HepG2 (cell line): ENCODE results near the gene PRMT6. TPM values are rescaled to one million over a fixed set of nuclear protein-coding genes. Genes with fewer than 3 reads are reported as not detected.

Experiments used
- ATAC-seq: fragments of 200-7000 bp; cut with Tn5 transposase; 3 replicates; pipeline ENCODE4 v1.9.1; 2020; ENCODE audit warnings: mild to moderate bottlenecking, moderate library complexity
- BruUV-seq: library from RNA; stranded (reverse); fragments of 400-500 nt; replicated peaks from 2 replicates; lab custom pipeline; 2021; lab: Mats Ljungman, UMichigan
- CTCF ChIA-PET: fragments of 300-600 bp; formaldehyde crosslinking; extraction: SDS; loops from one replicate; lab custom pipeline; 2021; ENCODE audit warnings: low total read pairs, inconsistent platforms, low intra/inter-chr PET ratio; lab: Yijun Ruan, JAX
- POLR2A ChIA-PET: fragments of 350-600 bp; sonication (Branson Sonifier 250); formaldehyde crosslinking; loops from one replicate; lab custom pipeline; 2020; ENCODE audit warnings: antibody characterized with exemption, inconsistent platforms; lab: Yijun Ruan, JAX
- DNase-seq: peaks from one replicate; pipeline ENCODE4 v3.0.0-alpha.2; 2015; ENCODE audit warnings: low spot score
- FAIRE-seq: peaks from 3 replicates; lab custom pipeline; 2011; peaks lifted over from hg19 to GRCh38; lab: Jason Lieb, UNC
- H2AFZ ChIP-seq: one replicate; pipeline ENCODE4 v1.6.1; 2011; ENCODE audit warnings: low read length, inconsistent platforms
- H3K27ac ChIP-seq: fragments of 300-600 bp; 3 replicates; pipeline ENCODE4 v1.8.0; 2011; ENCODE audit warnings: mixed run types, mild to moderate bottlenecking, mixed read lengths, low read length, inconsistent platforms; ENCODE audit not compliant: insufficient read depth; ENCODE audit errors: extremely low read length
- H3K27me3 ChIP-seq, 2 experiments: fragments of 200-600 bp in 1 of 2; 2 replicates in 1 of 2; 3 replicates in 1 of 2; pipeline versions ENCODE4 v1.6.0 to v1.8.0; 2011; ENCODE audit warnings: low read length in 2 of 2, mild to moderate bottlenecking in 2 of 2, moderate library complexity in 2 of 2, inconsistent platforms in 1 of 2; ENCODE audit not compliant: insufficient read depth in 2 of 2, control insufficient read depth in 1 of 2
- H3K36me3 ChIP-seq, 2 experiments: fragments of 200-600 bp in 1 of 2; replicated peaks in 1 of 2; 2 replicates in 1 of 2; 3 replicates in 1 of 2; pipeline versions ENCODE4 v1.5.1 to v1.8.0; 2011; ENCODE audit warnings: low read length in 2 of 2, inconsistent platforms in 1 of 2; ENCODE audit not compliant: insufficient read depth in 2 of 2, control insufficient read depth in 1 of 2
- H3K4me1 ChIP-seq: 2 replicates; pipeline ENCODE4 v1.5.1; 2012; ENCODE audit warnings: low read length, inconsistent platforms; ENCODE audit not compliant: insufficient read depth
- H3K4me2 ChIP-seq: 2 replicates; pipeline ENCODE4 v1.6.0; 2011; ENCODE audit warnings: low read depth, low read length, inconsistent platforms
- H3K4me3 ChIP-seq, 3 experiments: fragments of 200-600 bp in 1 of 3; sonication (generic), shearing (Covaris generic) in 1 of 3; replicated peaks in 1 of 3; 2 replicates each; pipeline ENCODE4 v1.5.1; 2011 to 2016; ENCODE audit warnings: low read length in 3 of 3, inconsistent platforms in 2 of 3, low read depth in 2 of 3, mild to moderate bottlenecking in 2 of 3, control low read depth in 1 of 3, mixed read lengths in 1 of 3; ENCODE audit not compliant: insufficient read depth in 1 of 3
- H3K79me2 ChIP-seq: one replicate; pipeline ENCODE4 v1.6.1; 2011; ENCODE audit warnings: low read length, inconsistent platforms; ENCODE audit not compliant: insufficient read depth
- H3K9ac ChIP-seq: 2 replicates; pipeline ENCODE4 v1.6.0; 2011; ENCODE audit warnings: mild to moderate bottlenecking, low read depth, low read length, inconsistent platforms; ENCODE audit not compliant: insufficient read depth
- H3K9me3 ChIP-seq: 2 replicates; pipeline ENCODE4 v1.5.1; 2012; ENCODE audit warnings: mild to moderate bottlenecking, low read length
- H4K20me1 ChIP-seq: 2 replicates; pipeline ENCODE4 v1.6.0; 2011; ENCODE audit warnings: inconsistent platforms, mild to moderate bottlenecking, low read length, moderate library complexity; ENCODE audit not compliant: insufficient read depth
- MIER2 ChIP-seq: IDR thresholded peaks from 2 replicates; pipeline ENCODE4 v1.6.1; 2016; ENCODE audit warnings: missing biosample characterization, missing genetic modification reagents
- MXI1 ChIP-seq: IDR thresholded peaks from 3 replicates; pipeline ENCODE4 v1.6.1; 2012; ENCODE audit warnings: low read depth, low read length, inconsistent platforms, borderline replicate concordance
- NFIC ChIP-seq: IDR thresholded peaks from 2 replicates; pipeline ENCODE4 v1.6.1; 2012; ENCODE audit warnings: mild to moderate bottlenecking, low read length, inconsistent platforms
- PPARG ChIP-seq: conservative IDR thresholded peaks from 2 replicates; pipeline ENCODE4 v1.6.1; 2016; ENCODE audit warnings: missing biosample characterization, missing genetic modification reagents
- ZBTB21 ChIP-seq: sonication (generic); formaldehyde crosslinking; IDR thresholded peaks from 2 replicates; pipeline ENCODE4 v1.4.0; 2020; ENCODE audit warnings: missing genetic modification reagents
- ZBTB4 ChIP-seq: sonication (generic); formaldehyde crosslinking; IDR thresholded peaks from 2 replicates; pipeline ENCODE4 v1.4.0; 2020; ENCODE audit warnings: missing genetic modification reagents, mild to moderate bottlenecking, borderline replicate concordance
- ZNF747 ChIP-seq: sonication (generic); formaldehyde crosslinking; IDR thresholded peaks from 2 replicates; pipeline ENCODE4 v1.8.1; 2023; ENCODE audit warnings: missing genetic modification reagents, mild to moderate bottlenecking, borderline replicate concordance
- ZSCAN22 ChIP-seq: sonication (generic); formaldehyde crosslinking; IDR thresholded peaks from 2 replicates; pipeline ENCODE4 v1.4.0; 2020; ENCODE audit warnings: mild to moderate bottlenecking, missing genetic modification reagents
- WGBS: methylation state at CpG from one replicate; pipeline ENCODE4 v1.1.6; 2017; ENCODE audit warnings: low lambda C conversion rate; 5-methylcytosine and 5-hydroxymethylcytosine counted together
- in situ Hi-C: cut with HindIII; loops from 2 replicates; pipeline ENCODE4 v1.10.0; 2017; ENCODE audit warnings: low pct_unique_long_range_greater_than_20kb; ENCODE audit not compliant: extremely low pct_ligation_motif_present
- intact Hi-C: fragments of 100-400 bp; cut with micrococcal nuclease; formaldehyde crosslinking; loops from one replicate; pipeline ENCODE4 v1.10.0; 2022; ENCODE audit not compliant: unreplicated experiment
- polyA plus RNA-seq, 8 experiments: library from polyadenylated mRNA; depleted of rRNA in 3 of 8; stranded (reverse) in 7 of 8; unstranded in 1 of 8; fragments of >200 nt; fragmentation: Illumina TruSeq in 4 of 8; extraction: Trizol in 4 of 8; gene quantifications; 2 replicates each; pipeline versions ENCODE4 v1.2.1 to v1.2.3, GENCODE V29; 2011 to 2016; ENCODE audit warnings: low read depth in 4 of 8, missing spikeins in 1 of 8, mixed read lengths in 1 of 8; ENCODE audit not compliant: insufficient read depth in 1 of 8
- total RNA-seq, 5 experiments: library from RNA; depleted of rRNA; stranded (reverse); fragments of >200 nt; fragmentation: Illumina TruSeq; extraction: Trizol; gene quantifications; 2 replicates each; pipeline ENCODE4 v1.2.3, GENCODE V29; 2016; ENCODE audit warnings: low read depth in 1 of 5

The PRMT6 gene
- total and polyA plus RNA-seq, 2 of the 13 experiments (the other 11 are each of a cell fraction or from before 2014, with no cell fraction given), result 8.1 to 15.8 TPM

DNA sequence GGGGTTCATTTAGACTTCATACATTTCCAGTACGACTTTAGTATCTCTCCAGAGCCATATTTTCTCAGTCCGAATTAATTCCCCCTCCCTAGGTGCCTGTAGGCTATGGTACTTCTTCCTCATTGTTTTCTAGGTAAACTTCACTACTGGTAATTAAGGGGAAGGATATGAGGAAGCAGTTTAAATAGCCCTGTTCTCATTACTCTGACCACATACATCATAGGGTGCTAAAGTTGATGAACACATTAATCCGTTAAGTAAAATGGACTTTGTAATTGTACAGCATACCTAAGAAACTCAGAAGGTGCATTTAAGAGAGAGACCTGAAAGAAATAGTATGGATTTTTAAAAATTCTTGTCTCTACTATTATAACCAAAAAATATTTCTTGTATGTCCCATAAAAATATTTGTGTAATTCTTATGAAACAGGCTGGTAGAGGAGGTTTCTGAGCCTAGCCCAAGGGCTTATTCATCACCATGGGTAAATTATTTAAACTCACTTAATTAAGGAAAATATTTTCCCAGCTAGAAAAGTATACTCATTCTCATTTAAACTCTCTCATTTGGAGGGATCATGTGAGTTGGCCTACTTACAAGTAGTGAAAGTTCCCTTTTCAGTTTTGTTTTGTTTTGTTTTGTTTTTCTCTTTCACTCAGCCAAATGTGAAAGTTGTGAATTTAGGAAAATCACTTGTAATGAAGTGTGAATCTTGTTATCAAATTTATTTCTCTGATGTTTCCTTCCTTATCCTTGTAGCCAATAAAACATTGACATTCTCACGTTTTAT lies 2.0 kb downstream of the PRMT6 start (continued):
- no peak for TF ChIP-seq ZBTB4
- TF ChIP-seq, all 625 proteins: peak for 0

DNA sequence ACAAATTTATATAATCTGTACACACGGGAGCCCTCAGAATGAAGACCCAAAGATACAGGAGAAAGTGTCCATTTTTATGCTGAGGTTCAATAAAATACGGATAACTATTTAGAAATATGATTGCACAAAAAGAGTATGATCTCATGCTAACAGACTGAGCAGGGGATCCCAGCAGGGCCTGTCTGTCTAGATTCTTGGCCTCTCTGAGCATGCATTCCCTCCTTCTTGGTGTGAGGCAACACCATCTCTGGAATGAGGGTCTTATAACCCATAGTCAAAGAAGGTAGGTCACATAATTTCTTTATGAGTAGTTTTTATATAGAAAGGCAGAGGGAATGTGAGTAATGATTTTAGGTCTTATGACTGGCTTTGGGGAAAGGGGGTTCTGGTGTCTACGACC lies 5.4 kb downstream of the PRMT6 start:
- no peaks in the 10 kb centered on the region for H3K27me3 ChIP-seq
- no peak overlapping the region for H3K9ac ChIP-seq
- H3K9me3 ChIP-seq, result no peaks in the 10 kb centered on the region
- DNase-seq (no peak), FAIRE-seq (no peak), ATAC-seq (no peak)
- H4K20me1 ChIP-seq, result no peaks in the 10 kb centered on the region
- H3K4me2 ChIP-seq, result no peak overlapping the region
- H3K79me2 ChIP-seq, result peaks cover 4% of the 10 kb centered on the region
- CTCF ChIA-PET, result no interaction called here
- BruUV-seq, result no TSS peak
- WGBS, result 79% methylated on average over 3 of the region's 3 CpGs
- H3K4me1 ChIP-seq, result peaks cover 15% of the 10 kb centered on the region
- POLR2A ChIA-PET, result no interaction called here
- H3K36me3 ChIP-seq, result no peaks in the 10 kb centered on the region
- no peak overlapping the region for H3K4me3 ChIP-seq
- H2AFZ ChIP-seq, result no peak overlapping the region
- H3K27ac ChIP-seq, result no peak overlapping the region
- TF ChIP-seq NFIC, result no peak
- no peak for TF ChIP-seq ZSCAN22 (CRISPR knock-in tag)
- TF ChIP-seq PPARG (CRISPR knock-in tag), result no peak
- no peak for TF ChIP-seq MIER2 (CRISPR knock-in tag)
- TF ChIP-seq MXI1, result no peak
- no peak for TF ChIP-seq ZBTB21
- no peak for TF ChIP-seq ZNF747 (CRISPR knock-in tag)
- TF ChIP-seq, all 625 proteins: peak for 0
- in situ Hi-C loops, result no loop called here
- intact Hi-C loops, result no loop called here
